ENCODE results near the gene GAK.

GRCh38 chr4:915041-915474 is 17.1 kb downstream of the GAK start:
- no peak for TF ChIP-seq TAF1 (IDR thresholded peaks at IDR 0.05; ENCODE audit: borderline replicate concordance, insufficient read depth, low read length)
- TF ChIP-seq POLR2AphosphoS5 (IDR thresholded peaks at IDR 0.05; ENCODE audit: low read depth, low read length), result no peak
- no peak for TF ChIP-seq SIN3A (IDR thresholded peaks at IDR 0.05; ENCODE audit: borderline replicate concordance, insufficient read depth, low read length)
- no peak for TF ChIP-seq REST (IDR thresholded peaks at IDR 0.05; ENCODE audit: insufficient read depth in 1 of 2, low read depth in 2 of 2, low read length in 2 of 2)
